Hematopoietic multipotent progenitor cell treated with erythropoietin and hydrocortisone succinate and interleukin-3 and kit ligand, for 4 days (in vitro differentiated cells): ENCODE results near the gene ANKZF1.

Experiments
- DNase-seq: peaks from one replicate; pipeline ENCODE4 v3.0.0-alpha.2; 2015

ANKZF1 gene

GRCh38 chr2:219285373-219285735, 55.7 kb downstream of the ANKZF1 start:
- no peak for DNase-seq

- DNase-seq = peak; percentile 61
Measured at GRCh38 chr2:219285894-219286425, 56.4 kb downstream of the ANKZF1 start.
